IMR-90 (cell line): ENCODE measurements around the gene SLC17A5. TPM values are rescaled to one million over a fixed set of nuclear protein-coding genes. Genes with fewer than 3 reads are reported as not detected.
A peak's percentile ranks its signal among the peaks of the same experiment; 100 is the strongest.

Experiments
- ATAC-seq: fragments of 200-7000 bp; cut with Tn5 transposase; 2 replicates; pipeline ENCODE4 v1.9.1; 2020; ENCODE audit warnings: low read depth, mild to moderate bottlenecking, moderate library complexity
- BruUV-seq: library from RNA; stranded (reverse); fragments of 400-500 nt; replicated peaks from 2 replicates; lab custom pipeline; 2021; lab: Mats Ljungman, UMichigan
- CTCF ChIA-PET: fragments of 300-600 bp; formaldehyde crosslinking; extraction: SDS; loops from one replicate; lab custom pipeline; 2021; ENCODE audit warnings: antibody characterized with exemption; lab: Yijun Ruan, JAX
- POLR2A ChIA-PET: fragments of 300-600 bp; sonication (Branson Sonifier 250); formaldehyde crosslinking; loops from one replicate; lab custom pipeline; 2022; ENCODE audit warnings: antibody characterized with exemption; ENCODE audit not compliant: unreplicated experiment; lab: Charles Lee
- DNase-seq: peaks from one replicate; pipeline ENCODE4 v3.0.0; 2013
- H2AFZ ChIP-seq: replicated peaks from 2 replicates; pipeline ENCODE3; 2013; ENCODE audit warnings: low read length, mild to moderate bottlenecking; ENCODE audit not compliant: poor library complexity
- H2AK5ac ChIP-seq: 2 replicates; pipeline ENCODE4 v1.6.1; 2013; ENCODE audit warnings: low read depth, low read length, inconsistent platforms
- H2AK9ac ChIP-seq: replicated peaks from 2 replicates; pipeline ENCODE3; 2013; ENCODE audit warnings: mild to moderate bottlenecking, low read depth, low read length, moderate library complexity; ENCODE audit not compliant: poor library complexity
- H2BK120ac ChIP-seq: 2 replicates; pipeline ENCODE4 v1.6.1; 2013; ENCODE audit warnings: low read depth, low read length, inconsistent platforms
- H2BK15ac ChIP-seq: 3 replicates; pipeline ENCODE4 v1.6.1; 2013; ENCODE audit warnings: low read depth, low read length, inconsistent platforms
- H2BK20ac ChIP-seq: 2 replicates; pipeline ENCODE4 v1.6.1; 2013; ENCODE audit warnings: low read depth, mild to moderate bottlenecking, inconsistent platforms, low read length, moderate library complexity
- H2BK5ac ChIP-seq: 2 replicates; pipeline ENCODE4 v1.6.1; 2013; ENCODE audit warnings: mild to moderate bottlenecking, low read depth, low read length, inconsistent platforms; ENCODE audit not compliant: poor library complexity, severe bottlenecking
- H3K14ac ChIP-seq: replicated peaks from 2 replicates; pipeline ENCODE4 v1.6.1; 2013; ENCODE audit warnings: low read depth, low read length, inconsistent platforms
- H3K18ac ChIP-seq: 2 replicates; pipeline ENCODE4 v1.6.1; 2013; ENCODE audit warnings: low read depth, low read length, control low read depth
- H3K23ac ChIP-seq: 2 replicates; pipeline ENCODE4 v1.6.1; 2013; ENCODE audit warnings: low read depth, low read length, inconsistent platforms
- H3K27ac ChIP-seq: 2 replicates; pipeline ENCODE4 v1.5.1; 2013; ENCODE audit warnings: mild to moderate bottlenecking, control low read depth, low read length; ENCODE audit not compliant: insufficient read depth
- H3K27me3 ChIP-seq: 2 replicates; pipeline ENCODE4 v1.6.1; 2013; ENCODE audit warnings: low read length; ENCODE audit not compliant: control insufficient read depth, insufficient read depth
- H3K36me3 ChIP-seq: 2 replicates; pipeline ENCODE4 v1.6.1; 2013; ENCODE audit warnings: low read length, mixed read lengths; ENCODE audit not compliant: control insufficient read depth, insufficient read depth
- H3K4ac ChIP-seq: 2 replicates; pipeline ENCODE4 v1.6.1; 2013; ENCODE audit warnings: low read depth, low read length, inconsistent platforms
- H3K4me1 ChIP-seq: 2 replicates; pipeline ENCODE4 v1.6.1; 2013; ENCODE audit warnings: low read length, mixed read lengths; ENCODE audit not compliant: control insufficient read depth, insufficient read depth
- H3K4me2 ChIP-seq: 2 replicates; pipeline ENCODE4 v1.6.1; 2013; ENCODE audit warnings: low read depth, mild to moderate bottlenecking, control low read depth, low read length, moderate library complexity
- H3K4me3 ChIP-seq: 2 replicates; pipeline ENCODE4 v1.5.1; 2013; ENCODE audit warnings: low read depth, mild to moderate bottlenecking, control low read depth, low read length, moderate library complexity; ENCODE audit not compliant: insufficient read depth
- H3K56ac ChIP-seq: 2 replicates; pipeline ENCODE4 v1.6.1; 2013; ENCODE audit warnings: low read length, inconsistent platforms; ENCODE audit not compliant: insufficient read depth; ENCODE audit errors: extremely low read depth
- H3K79me1 ChIP-seq, 2 experiments: 2 replicates each; pipeline ENCODE4 v1.6.1; 2013; ENCODE audit warnings: low read length in 2 of 2, inconsistent platforms in 1 of 2, low read depth in 1 of 2
- H3K9ac ChIP-seq: 2 replicates; pipeline ENCODE4 v1.6.1; 2013; ENCODE audit warnings: low read depth, low read length, control low read depth
- H3K9me1 ChIP-seq: 2 replicates; pipeline ENCODE4 v1.6.1; 2013; ENCODE audit warnings: low read length, inconsistent platforms; ENCODE audit not compliant: insufficient read depth
- H3K9me3 ChIP-seq: 2 replicates; pipeline ENCODE4 v1.6.1; 2013; ENCODE audit warnings: low read length; ENCODE audit not compliant: control insufficient read depth, insufficient read depth
- H4K20me1 ChIP-seq: 2 replicates; pipeline ENCODE4 v1.6.1; 2013; ENCODE audit warnings: low read length, inconsistent platforms; ENCODE audit not compliant: insufficient read depth
- H4K5ac ChIP-seq: 2 replicates; pipeline ENCODE4 v1.6.1; 2013; ENCODE audit warnings: mild to moderate bottlenecking, low read depth, low read length, control low read depth
- H4K8ac ChIP-seq, 2 experiments: 2 replicates each; pipeline ENCODE4 v1.6.1; 2013; ENCODE audit warnings: low read depth in 2 of 2, low read length in 2 of 2, control low read depth in 1 of 2, inconsistent platforms in 1 of 2
- H4K91ac ChIP-seq: 2 replicates; pipeline ENCODE4 v1.6.1; 2013; ENCODE audit warnings: low read depth, low read length, inconsistent platforms; ENCODE audit not compliant: insufficient read depth
- CEBPB ChIP-seq: IDR thresholded peaks from 2 replicates; pipeline ENCODE4 v1.6.1; 2012; ENCODE audit warnings: low read depth, low read length, improper control_type of control experiment
- CHD1 ChIP-seq: IDR thresholded peaks from 2 replicates; pipeline ENCODE4 v1.6.1; 2012; ENCODE audit warnings: low read depth, low read length, improper control_type of control experiment
- MAZ ChIP-seq: IDR thresholded peaks from 2 replicates; pipeline ENCODE4 v1.6.1; 2012; ENCODE audit warnings: low read depth, mild to moderate bottlenecking, low read length, improper control_type of control experiment, moderate library complexity, borderline replicate concordance
- MXI1 ChIP-seq: IDR thresholded peaks from 2 replicates; pipeline ENCODE4 v1.6.1; 2012; ENCODE audit warnings: low read depth, mild to moderate bottlenecking, low read length, moderate library complexity, borderline replicate concordance
- POLR2A ChIP-seq: IDR thresholded peaks from 2 replicates; pipeline ENCODE4 v1.6.1; 2012; ENCODE audit warnings: mild to moderate bottlenecking, low read depth, low read length
- RAD21 ChIP-seq: IDR thresholded peaks from 2 replicates; pipeline ENCODE4 v1.6.1; 2012; ENCODE audit warnings: low read length, improper control_type of control experiment
- RCOR1 ChIP-seq: IDR thresholded peaks from 2 replicates; pipeline ENCODE4 v1.6.1; 2012; ENCODE audit warnings: mild to moderate bottlenecking, low read length, improper control_type of control experiment; ENCODE audit not compliant: insufficient replicate concordance
- SMC3 ChIP-seq: fragments of 150-350 bp; IDR thresholded peaks from 2 replicates; pipeline ENCODE4 v1.6.1; 2016; ENCODE audit warnings: low read depth, mild to moderate bottlenecking, antibody characterized with exemption, low read length, moderate library complexity
- WGBS, 2 experiments: methylation state at CpG; one replicate each; pipeline versions ENCODE4 v1.1.5 to v1.1.7; 2013; ENCODE audit warnings: missing lambda C conversion rate in 2 of 2; ENCODE audit not compliant: insufficient read length in 1 of 2; ENCODE audit errors: extremely low coverage in 2 of 2; 5-methylcytosine and 5-hydroxymethylcytosine counted together
- dilution Hi-C: fragments of 300-500 bp; cut with HindIII; formaldehyde crosslinking; loops from one replicate; pipeline ENCODE4 v1.14.3; 2018; ENCODE audit warnings: low sequenced_read_pairs; ENCODE audit not compliant: unreplicated experiment
- in situ Hi-C: fragments of 300-500 bp; cut with MboI; formaldehyde crosslinking; loops from 3 replicates; pipeline ENCODE4 v1.14.3; 2019; ENCODE audit warnings: low sequenced_read_pairs, inconsistent platforms, mixed read lengths
- intact Hi-C: fragments of 100-400 bp; cut with micrococcal nuclease; formaldehyde crosslinking; loops from 2 replicates; pipeline ENCODE4 v1.10.0; 2022
- polyA plus RNA-seq, 3 experiments: library from polyadenylated mRNA; depleted of rRNA; stranded (reverse); fragments of >200 nt; gene quantifications; 2 replicates each; pipeline ENCODE4 v1.2.3, GENCODE V29; 2012; ENCODE audit warnings: low replicate concordance in 1 of 3
- total RNA-seq: library from RNA; depleted of rRNA; stranded (reverse); fragments of >200 nt; gene quantifications from 2 replicates; pipeline ENCODE4 v1.2.3, GENCODE V29; 2012
- TF ChIP-seq, protein P1 (sequence below): fragments of 150-350 bp; IDR thresholded peaks from 2 replicates; pipeline ENCODE4 v1.6.1; 2016; ENCODE audit warnings: low read depth, mild to moderate bottlenecking, low read length, moderate library complexity, borderline replicate concordance
- TF ChIP-seq, protein P2 (sequence below): fragments of 150-350 bp; IDR thresholded peaks from 2 replicates; pipeline ENCODE4 v1.6.1; 2017; ENCODE audit warnings: mild to moderate bottlenecking, antibody characterized with exemption, low read length, low read depth

The SLC17A5 gene
- total and polyA plus RNA-seq, 2 of the 4 experiments (the other 2 are of a cell fraction) = 20.8 to 27.2 TPM

DNA sequence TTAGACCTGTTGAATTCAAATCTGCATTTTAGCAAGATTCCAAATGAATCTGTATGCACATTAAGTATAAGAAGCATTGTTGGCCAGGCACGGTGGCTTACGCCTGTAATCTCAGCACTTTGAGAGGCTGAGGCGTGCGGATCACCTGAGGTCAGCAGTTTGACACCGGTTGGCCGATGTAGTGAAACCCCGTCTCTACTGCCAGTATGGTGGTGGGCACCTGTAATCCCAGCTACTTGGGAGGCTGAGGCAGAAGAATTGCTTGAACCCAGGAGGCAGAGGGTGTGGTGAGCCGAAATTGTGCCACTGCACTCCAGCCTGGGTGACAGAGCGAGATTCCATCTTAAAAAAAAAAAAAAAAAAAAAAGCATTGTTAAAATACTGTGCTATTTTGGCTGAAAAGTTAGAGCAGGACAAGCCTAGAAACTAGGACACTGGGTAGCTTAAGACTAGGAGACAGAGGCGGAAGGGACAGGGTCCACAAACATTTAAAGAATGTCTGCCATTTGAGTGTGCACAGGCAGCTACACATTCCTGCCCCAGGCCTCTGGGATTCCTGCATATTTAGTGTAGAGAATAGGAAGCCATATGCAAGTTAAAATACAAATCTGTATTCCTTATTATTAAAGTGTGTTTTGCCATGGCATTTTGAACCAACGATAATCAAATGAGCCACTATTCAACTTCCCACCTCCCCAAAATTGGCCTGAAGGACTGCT lies 87.9 kb downstream of the SLC17A5 start:
- ATAC-seq (peak; percentile 90), DNase-seq (peak; percentile 15)
- Histone ChIP-seq H2AK9ac (peak overlapping the region; percentile 19), H4K20me1 (no peaks in the 10 kb centered on the region), H3K4ac (peak overlapping the region; percentile 92), H3K27me3 (no peaks in the 10 kb centered on the region), H4K91ac (peak overlapping the region; percentile 74), H3K14ac (peak overlapping the region; percentile 81), H2BK5ac (peak overlapping the region; percentile 84), H2AFZ (peak overlapping the region; percentile 80), H3K18ac (peak overlapping the region; percentile 87; the same call in 1 of the 2 replicates), H4K5ac (peak overlapping the region; percentile 91; the same call in 1 of the 2 replicates), H3K4me1 (peaks cover 9% of the 10 kb centered on the region), H3K9ac (no peak overlapping the region; the same call in 1 of the 2 replicates), H3K23ac (peak overlapping the region; percentile 48), H2BK120ac (peak overlapping the region; percentile 97), H3K9me3 (no peaks in the 10 kb centered on the region), H2BK20ac (peak overlapping the region; percentile 96), H3K4me3 (no peak overlapping the region), H2AK5ac (peak overlapping the region; percentile 82; the same call in 1 of the 2 replicates), H2BK15ac (peak overlapping the region; percentile 92; the same call in 2 of the 3 replicates), H3K4me2 (peak overlapping the region; percentile 57; the same call in 1 of the 2 replicates), H3K79me1 (0 out of 4 replicates have a peak, but pooled peaks cover 0 to 4% of the 10 kb centered on the region in 2 experiments), H3K56ac (peak overlapping the region; percentile 70; the same call in 1 of the 2 replicates), H3K9me1 (peaks cover 12% of the 10 kb centered on the region), H4K8ac (peak overlapping the region; percentile 35 to 84; a peak in 3 of 4 replicates), H3K27ac (no peak overlapping the region), H3K36me3 (no peaks in the 10 kb centered on the region)
- in situ Hi-C loops = no loop called here
- TF ChIP-seq RCOR1 (no peak), SMC3 (no peak), MAZ (no peak), RAD21 (no peak), MXI1 (no peak), POLR2A (no peak), CEBPB (no peak), CHD1 (no peak)
- TF ChIP-seq, protein P1, sequence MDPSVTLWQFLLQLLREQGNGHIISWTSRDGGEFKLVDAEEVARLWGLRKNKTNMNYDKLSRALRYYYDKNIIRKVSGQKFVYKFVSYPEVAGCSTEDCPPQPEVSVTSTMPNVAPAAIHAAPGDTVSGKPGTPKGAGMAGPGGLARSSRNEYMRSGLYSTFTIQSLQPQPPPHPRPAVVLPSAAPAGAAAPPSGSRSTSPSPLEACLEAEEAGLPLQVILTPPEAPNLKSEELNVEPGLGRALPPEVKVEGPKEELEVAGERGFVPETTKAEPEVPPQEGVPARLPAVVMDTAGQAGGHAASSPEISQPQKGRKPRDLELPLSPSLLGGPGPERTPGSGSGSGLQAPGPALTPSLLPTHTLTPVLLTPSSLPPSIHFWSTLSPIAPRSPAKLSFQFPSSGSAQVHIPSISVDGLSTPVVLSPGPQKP = no peak
- TF ChIP-seq, protein P2, sequence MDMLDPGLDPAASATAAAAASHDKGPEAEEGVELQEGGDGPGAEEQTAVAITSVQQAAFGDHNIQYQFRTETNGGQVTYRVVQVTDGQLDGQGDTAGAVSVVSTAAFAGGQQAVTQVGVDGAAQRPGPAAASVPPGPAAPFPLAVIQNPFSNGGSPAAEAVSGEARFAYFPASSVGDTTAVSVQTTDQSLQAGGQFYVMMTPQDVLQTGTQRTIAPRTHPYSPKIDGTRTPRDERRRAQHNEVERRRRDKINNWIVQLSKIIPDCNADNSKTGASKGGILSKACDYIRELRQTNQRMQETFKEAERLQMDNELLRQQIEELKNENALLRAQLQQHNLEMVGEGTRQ = no peak
- 96% methylated on average over 7 of the region's 11 CpGs; no CpG with 5 or more reads in 1 of the 2 experiments for WGBS, 2 experiments
- no TSS peak for BruUV-seq
- dilution Hi-C loops = no loop called here
- ChIA-PET POLR2A (interaction anchor here (1.1 kb wide), 2 partner anchors 14 to 46 kb away, joined by 3 to 4 read pairs; no protein-coding TSS in a partner anchor), CTCF (interaction anchor here (1.0 kb wide), 1 partner anchor 11 kb away, joined by 3 read pairs; no protein-coding TSS in a partner anchor)
- intact Hi-C loops = no loop called here
